Metanephros (tissue), 1 donor: Measurements from ENCODE around the gene MANEAL. TPM values are rescaled to one million over a fixed set of nuclear protein-coding genes. Genes with fewer than 3 reads are reported as not detected.

ENCODE experiments used
- total RNA-seq: library from RNA; depleted of rRNA; stranded (reverse); fragments of >200 nt; gene quantifications from one replicate; pipeline ENCODE4 v1.2.3, GENCODE V29; 2014

The MANEAL gene
- 5.8 TPM for total RNA-seq

GRCh38 chr1:37793773-37794371, at the start of gene MANEAL:
TSS of gene MANEAL (plus strand) at chr1:37793847. CDS start at chr1:37794183, 336 bp downstream.

GRCh38 chr1:37764888-37765441, 28.7 kb upstream of the MANEAL start, which contains the start of gene EPHA10:
TSS of gene EPHA10 (minus strand) at chr1:37765120. CDS start at chr1:37765066, 54 bp downstream.

GRCh38 chr1:37807555-37808368, 14.1 kb downstream of the MANEAL start, which contains the start of the genes C1orf122 and YRDC:
TSS of gene C1orf122 (plus strand) at chr1:37807790. CDS start at chr1:37808405, 615 bp downstream.
TSS of gene YRDC (minus strand) at chr1:37808208. CDS start at chr1:37808180, 28 bp downstream.

Other genes starting within 250 kb of the MANEAL start
- 15.4 TPM for gene SNIP1, start 239.6 kb upstream of the MANEAL start, total RNA-seq
- gene DNALI1, start 236.9 kb upstream of the MANEAL start, total RNA-seq = 10.7 TPM
- 62.0 TPM for gene GNL2, start 197.9 kb upstream of the MANEAL start, total RNA-seq
- gene RSPO1, start 159.0 kb upstream of the MANEAL start, total RNA-seq = 2.2 TPM
- 5.4 TPM for gene CDCA8, start 101.3 kb upstream of the MANEAL start, total RNA-seq
- gene EPHA10, start 28.7 kb upstream of the MANEAL start, total RNA-seq = 0.12 TPM
- gene C1orf122, start 13.9 kb downstream of the MANEAL start, total RNA-seq = 17.0 TPM
- gene YRDC, start 14.4 kb downstream of the MANEAL start, total RNA-seq = 10.0 TPM
- 5.7 TPM for gene MTF1, start 65.7 kb downstream of the MANEAL start, total RNA-seq
- gene INPP5B, start 153.2 kb downstream of the MANEAL start, total RNA-seq = 36.3 TPM
- gene SF3A3, start 196.2 kb downstream of the MANEAL start, total RNA-seq = 54.2 TPM
- 54.2 TPM for gene FHL3, start 211.7 kb downstream of the MANEAL start, total RNA-seq
- gene UTP11, start 218.9 kb downstream of the MANEAL start, total RNA-seq = 24.2 TPM